Transverse colon (tissue), 4 donors: ENCODE results near the gene TMEM41A. TPM values are rescaled to one million over a fixed set of nuclear protein-coding genes. Genes with fewer than 3 reads are reported as not detected.
"Not testable (repeated sequence)": the region's sequence is repeated elsewhere in the genome, so short reads cannot be mapped to it uniquely, and the experiment has no call there.

ENCODE experiments used
- DNase-seq: peaks from one replicate; pipeline ENCODE4 v3.0.0-alpha.2; 2019
- H3K27ac ChIP-seq, 4 donors: fragments of 200-600 bp; sonication (generic); 2 replicates each; pipeline ENCODE4 v1.5.1; 2016 to 2018; ENCODE audit warnings: inconsistent platforms in 4 of 4
- H3K27me3 ChIP-seq: fragments of 200-600 bp; sonication (generic); 2 replicates; pipeline ENCODE4 v1.5.1; 2017; ENCODE audit warnings: inconsistent platforms
- H3K36me3 ChIP-seq, 4 donors: fragments of 200-600 bp; sonication (generic); 2 replicates each; pipeline ENCODE4 v1.5.1; 2017 to 2019; ENCODE audit warnings: inconsistent platforms in 4 of 4
- H3K4me1 ChIP-seq, 4 donors: fragments of 200-600 bp; sonication (generic); 2 replicates each; pipeline ENCODE4 v1.5.1; 2017 to 2020; ENCODE audit warnings: inconsistent platforms in 4 of 4
- H3K4me3 ChIP-seq, 4 donors: fragments of 200-600 bp; sonication (generic); 1 replicate in 1 of 4; 2 replicates in 3 of 4; pipeline versions ENCODE4 v1.5.1 to v1.6.1; 2017 to 2019; ENCODE audit warnings: inconsistent platforms in 4 of 4
- H3K9me3 ChIP-seq, 2 donors: fragments of 200-600 bp; sonication (generic); 2 replicates each; pipeline ENCODE4 v1.5.1; 2017 to 2019; ENCODE audit warnings: inconsistent platforms in 2 of 2
- CTCF ChIP-seq, 5 experiments: fragments of 200-600 bp in 3 of 5; fragments of 450-650 bp in 2 of 5; sonication (generic) in 3 of 5; IDR thresholded peaks; 1 replicate in 2 of 5; 2 replicates in 3 of 5; pipeline ENCODE4 v1.5.1; 2016 to 2017; ENCODE audit warnings: antibody characterized with exemption in 5 of 5, inconsistent platforms in 3 of 5, mild to moderate bottlenecking in 2 of 5, moderate library complexity in 1 of 5
- EP300 ChIP-seq: sonication (generic); formaldehyde crosslinking; IDR thresholded peaks from one replicate; pipeline ENCODE4 v1.6.1; 2017; ENCODE audit warnings: antibody characterized with exemption, low read depth
- POLR2A ChIP-seq: fragments of 450-650 bp; IDR thresholded peaks from one replicate; pipeline ENCODE4 v1.6.1; 2016; ENCODE audit warnings: antibody characterized with exemption, mild to moderate bottlenecking, moderate library complexity
- POLR2AphosphoS5 ChIP-seq, 3 donors: sonication (generic); formaldehyde crosslinking; IDR thresholded peaks; one replicate each; pipeline ENCODE4 v1.6.1; 2016; ENCODE audit warnings: antibody characterized with exemption in 3 of 3
- WGBS, 2 donors: methylation state at CpG; one replicate each; pipeline ENCODE4 v1.1.5; 2018; ENCODE audit warnings: low coverage in 1 of 2; 5-methylcytosine and 5-hydroxymethylcytosine counted together
- in situ Hi-C, 4 donors: fragments of 200-750 bp; cut with MboI; loops; one replicate each; pipeline versions ENCODE4 v1.15.0 to v1.15.1; 2017; ENCODE audit warnings: low sequenced_read_pairs in 3 of 4, low pct_ligation_motif_present in 1 of 4, low pct_unique_long_range_greater_than_20kb in 1 of 4
- intact Hi-C: fragments of 100-400 bp; cut with DNase I; formaldehyde crosslinking; loops from one replicate; pipeline ENCODE4 v1.15.1; 2023; ENCODE audit warnings: low total_unique reads
- total RNA-seq, 4 donors: library from RNA; depleted of rRNA; stranded (reverse); fragments of >200 nt; gene quantifications; one replicate each; pipeline ENCODE4 v1.1.0, GENCODE V29; 2016

TMEM41A gene
- total RNA-seq, 4 donors from 2014 or later: 13.5 to 20.6 (median 15.5) TPM

- H3K36me3 ChIP-seq: peaks cover 0 to 24% (median 2%) of the 10 kb centered on the region in 4 donors
- no peak overlapping the region for H3K4me3 ChIP-seq
- TF ChIP-seq CTCF (IDR thresholded peaks at IDR 0.05) (no peak), POLR2AphosphoS5 (IDR thresholded peaks at IDR 0.05) (no peak), EP300 (no peak), POLR2A (no peak)
- 93 to 97% methylated on average over 9 of the region's 9 CpGs for WGBS, 2 donors
- H3K9me3 ChIP-seq: no peaks in the 10 kb centered on the region
- DNase-seq: no peak
- intact Hi-C loops: no loop called here
- no peaks in the 10 kb centered on the region for H3K27me3 ChIP-seq
- H3K27ac ChIP-seq: no peak overlapping the region
- H3K4me1 ChIP-seq: no peaks in the 10 kb centered on the region
- in situ Hi-C loops: no loop called here
Measured at GRCh38 chr3:185465471-185465870, 33.4 kb downstream of the TMEM41A start.

- Histone ChIP-seq H3K9me3 (no peaks in the 10 kb centered on the region), H3K4me3 (no peak overlapping the region), H3K4me1 (no peaks in the 10 kb centered on the region), H3K27ac (no peak overlapping the region), H3K27me3 (no peaks in the 10 kb centered on the region), H3K36me3 (peaks cover 0 to 6% (median 2%) of the 10 kb centered on the region in 4 donors)
- WGBS, 2 donors: 61 to 70% methylated on average over 4 to 6 of the region's 6 CpGs
- in situ Hi-C loops (no loop called here), intact Hi-C loops (no loop called here)
- no peak for DNase-seq
- TF ChIP-seq POLR2AphosphoS5 (IDR thresholded peaks at IDR 0.05) (no peak), CTCF (IDR thresholded peaks at IDR 0.05) (peak in 4 of 5 experiments; percentile 18 to 44 (median 29))
Measured at GRCh38 chr3:185460719-185461350, 38.0 kb downstream of the TMEM41A start.

- in situ Hi-C loops: no loop called here
- no peak for TF ChIP-seq CTCF (IDR thresholded peaks at IDR 0.05)
- TF ChIP-seq EP300: no peak
- no peak for TF ChIP-seq POLR2AphosphoS5 (IDR thresholded peaks at IDR 0.05)
- TF ChIP-seq POLR2A: no peak
- no peak for DNase-seq
- Histone ChIP-seq H3K36me3 (peaks cover 0 to 6% (median 2%) of the 10 kb centered on the region in 4 donors), H3K9me3 (no peaks in the 10 kb centered on the region), H3K27me3 (no peaks in the 10 kb centered on the region), H3K4me1 (no peaks in the 10 kb centered on the region), H3K27ac (no peak overlapping the region), H3K4me3 (no peak overlapping the region)
- intact Hi-C loops: no loop called here
- 82 to 86% methylated on average over 2 to 5 of the region's 5 CpGs for WGBS, 2 donors
Measured at GRCh38 chr3:185460309-185460708, 38.5 kb downstream of the TMEM41A start.

GRCh38 chr3:185457376-185457775 is 41.5 kb downstream of the TMEM41A start:
- in situ Hi-C loops: no loop called here
- no peaks in the 10 kb centered on the region for H3K9me3 ChIP-seq
- no peaks in the 10 kb centered on the region for H3K27me3 ChIP-seq
- H3K4me1 ChIP-seq: no peaks in the 10 kb centered on the region
- no peak for DNase-seq
- no peak overlapping the region for H3K27ac ChIP-seq
- intact Hi-C loops: no loop called here
- TF ChIP-seq CTCF (IDR thresholded peaks at IDR 0.05): no peak
- TF ChIP-seq POLR2A: no peak
- no peak for TF ChIP-seq POLR2AphosphoS5 (IDR thresholded peaks at IDR 0.05)
- TF ChIP-seq EP300: no peak
- H3K4me3 ChIP-seq: no peak overlapping the region
- WGBS, 2 donors: 60 to 73% methylated on average over 2 of the region's 2 CpGs
- no peaks in the 10 kb centered on the region for H3K36me3 ChIP-seq

- in situ Hi-C loops, intact Hi-C loops, H3K4me1 ChIP-seq, DNase-seq, H3K36me3 ChIP-seq, H3K27ac ChIP-seq, H3K4me3 ChIP-seq, H3K27me3 ChIP-seq, H3K9me3 ChIP-seq: not testable (repeated sequence)
- WGBS, 2 donors: 92 to 100% methylated on average over 6 to 8 of the region's 8 CpGs
Measured at GRCh38 chr3:185451432-185451831, 47.4 kb downstream of the TMEM41A start.
